ENCODE data around the gene FADD.

Gene FADD

GRCh38 chr11:70169127-70169526 lies 34.0 kb upstream of the FADD start:
- H3K4me3 ChIP-seq (replicated peaks; ENCODE audit: low read depth, low read length) = no peak overlapping the region
- TF ChIP-seq, protein P1, sequence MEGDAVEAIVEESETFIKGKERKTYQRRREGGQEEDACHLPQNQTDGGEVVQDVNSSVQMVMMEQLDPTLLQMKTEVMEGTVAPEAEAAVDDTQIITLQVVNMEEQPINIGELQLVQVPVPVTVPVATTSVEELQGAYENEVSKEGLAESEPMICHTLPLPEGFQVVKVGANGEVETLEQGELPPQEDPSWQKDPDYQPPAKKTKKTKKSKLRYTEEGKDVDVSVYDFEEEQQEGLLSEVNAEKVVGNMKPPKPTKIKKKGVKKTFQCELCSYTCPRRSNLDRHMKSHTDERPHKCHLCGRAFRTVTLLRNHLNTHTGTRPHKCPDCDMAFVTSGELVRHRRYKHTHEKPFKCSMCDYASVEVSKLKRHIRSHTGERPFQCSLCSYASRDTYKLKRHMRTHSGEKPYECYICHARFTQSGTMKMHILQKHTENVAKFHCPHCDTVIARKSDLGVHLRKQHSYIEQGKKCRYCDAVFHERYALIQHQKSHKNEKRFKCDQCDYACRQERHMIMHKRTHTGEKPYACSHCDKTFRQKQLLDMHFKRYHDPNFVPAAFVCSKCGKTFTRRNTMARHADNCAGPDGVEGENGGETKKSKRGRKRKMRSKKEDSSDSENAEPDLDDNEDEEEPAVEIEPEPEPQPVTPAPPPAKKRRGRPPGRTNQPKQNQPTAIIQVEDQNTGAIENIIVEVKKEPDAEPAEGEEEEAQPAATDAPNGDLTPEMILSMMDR (IDR thresholded peaks at IDR 0.05; ENCODE audit: low read depth, low read length, missing control alignments) = no peak
- no peak for DNase-seq (ENCODE audit: extremely low read depth, low read depth)

GRCh38 chr11:70169632-70170031 lies 33.5 kb upstream of the FADD start:
- no peak for DNase-seq (ENCODE audit: extremely low read depth, low read depth)
- TF ChIP-seq, protein P1 (IDR thresholded peaks at IDR 0.05; ENCODE audit: low read depth, low read length, missing control alignments) = no peak
- H3K4me3 ChIP-seq (replicated peaks; ENCODE audit: low read depth, low read length) = no peak overlapping the region

- TF ChIP-seq, protein P1 (IDR thresholded peaks at IDR 0.05; ENCODE audit: low read depth, low read length, missing control alignments) = no peak
- H3K4me3 ChIP-seq (replicated peaks; ENCODE audit: low read depth, low read length) = no peak overlapping the region
- DNase-seq (ENCODE audit: extremely low read depth, low read depth) = no peak
Measured at GRCh38 chr11:70170596-70171210, 32.4 kb upstream of the FADD start.

- H3K4me3 ChIP-seq (replicated peaks; ENCODE audit: low read depth, low read length) = no peak overlapping the region
- TF ChIP-seq, protein P1 (IDR thresholded peaks at IDR 0.05; ENCODE audit: low read depth, low read length, missing control alignments) = no peak
- no peak for DNase-seq (ENCODE audit: extremely low read depth, low read depth)
Measured at GRCh38 chr11:70173018-70173417, 30.1 kb upstream of the FADD start.

GRCh38 chr11:70174547-70175235 lies 28.4 kb upstream of the FADD start:
- TF ChIP-seq, protein P1 (IDR thresholded peaks at IDR 0.05; ENCODE audit: low read depth, low read length, missing control alignments) = no peak
- no peak for DNase-seq (ENCODE audit: extremely low read depth, low read depth)
- H3K4me3 ChIP-seq (replicated peaks; ENCODE audit: low read depth, low read length) = no peak overlapping the region

DNA sequence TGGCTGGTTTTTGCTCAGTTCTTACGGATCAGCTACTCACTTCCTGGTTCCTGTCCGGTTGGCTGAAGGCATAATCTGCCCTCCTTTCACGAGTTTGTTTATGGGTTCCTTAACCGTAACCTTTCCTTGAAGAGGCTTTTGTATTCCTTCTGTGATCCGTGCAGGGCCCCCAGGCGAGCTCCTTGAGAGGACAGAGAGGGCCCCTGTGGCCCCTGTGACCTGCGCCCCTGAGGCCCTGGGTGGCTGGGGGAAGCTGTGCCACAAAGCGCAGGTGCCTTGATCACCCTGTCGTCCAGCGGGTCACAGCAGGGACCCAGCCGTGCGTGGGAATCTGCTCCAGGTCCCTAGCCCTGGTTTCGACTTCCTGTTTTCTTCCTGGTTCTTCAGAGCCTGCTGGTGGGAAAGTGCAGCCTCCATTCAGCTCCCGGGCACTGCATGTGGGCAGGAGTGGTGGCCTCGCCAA lies 27.8 kb upstream of the FADD start:
- TF ChIP-seq, protein P1 (IDR thresholded peaks at IDR 0.05; ENCODE audit: low read depth, low read length, missing control alignments) = no peak
- H3K4me3 ChIP-seq (replicated peaks; ENCODE audit: low read depth, low read length) = no peak overlapping the region
- DNase-seq (ENCODE audit: extremely low read depth, low read depth) = no peak

Data from HFF-Myc (cell line).